B cell (primary cell): ENCODE measurements around the gene DGKB. TPM values are rescaled to one million over a fixed set of nuclear protein-coding genes. Genes with fewer than 3 reads are reported as not detected.

Source experiments
- ATAC-seq: fragments of 200-7000 bp; cut with Tn5 transposase; one replicate; pipeline ENCODE4 v1.10.0; 2021; ENCODE audit warnings: low read depth, mild to moderate bottlenecking, moderate number of reproducible peaks, moderate library complexity
- CTCF ChIA-PET: fragments of 350-600 bp; sonication (Branson Sonifier 250); formaldehyde crosslinking; loops from one replicate; lab custom pipeline; 2021; ENCODE audit warnings: antibody characterized with exemption, inconsistent platforms; lab: Charles Lee
- POLR2A ChIA-PET: fragments of 350-600 bp; sonication (Branson Sonifier 250); formaldehyde crosslinking; loops from one replicate; lab custom pipeline; 2021; ENCODE audit warnings: antibody characterized with exemption; lab: Charles Lee
- DNase-seq: peaks from one replicate; pipeline ENCODE4 v3.0.0; 2013
- H2AFZ ChIP-seq: 2 replicates; pipeline ENCODE4 v1.6.1; 2012; ENCODE audit warnings: mild to moderate bottlenecking, low read depth, low read length; ENCODE audit not compliant: insufficient read depth, poor library complexity, severe bottlenecking
- H3K27ac ChIP-seq, 2 donors: 1 replicate in 1 of 2; 2 replicates in 1 of 2; pipeline ENCODE4 v1.5.1; 2012 to 2013; ENCODE audit warnings: low read length in 2 of 2, mild to moderate bottlenecking in 2 of 2, moderate library complexity in 1 of 2
- H3K27me3 ChIP-seq, 4 experiments: fragments of 200-600 bp in 1 of 4; sonication (generic) in 1 of 4; replicated peaks in 1 of 4; 1 replicate in 2 of 4; 2 replicates in 2 of 4; pipeline versions ENCODE4 v1.6.1 to v1.7.0; 2013 to 2016; ENCODE audit warnings: low read length in 3 of 4, mild to moderate bottlenecking in 2 of 4, mixed read lengths in 1 of 4, moderate library complexity in 1 of 4; ENCODE audit not compliant: insufficient read depth in 4 of 4, control insufficient read depth in 3 of 4; ENCODE audit errors: control extremely low read depth in 1 of 4
- H3K36me3 ChIP-seq, 2 experiments: replicated peaks in 1 of 2; 1 replicate in 1 of 2; 2 replicates in 1 of 2; pipeline versions ENCODE4 v1.6.1 to v1.7.1; 2013; ENCODE audit warnings: low read length in 1 of 2; ENCODE audit not compliant: insufficient read depth in 2 of 2, control insufficient read depth in 1 of 2; ENCODE audit errors: control extremely low read depth in 1 of 2, extremely low read depth in 1 of 2
- H3K4me1 ChIP-seq, 2 donors: fragments of 200-600 bp in 1 of 2; sonication (generic) in 1 of 2; 1 replicate in 1 of 2; 2 replicates in 1 of 2; pipeline versions ENCODE4 v1.5.1 to v1.6.1; 2013 to 2017; ENCODE audit warnings: low read length in 2 of 2; ENCODE audit not compliant: control insufficient read depth in 2 of 2, insufficient read depth in 2 of 2
- H3K4me2 ChIP-seq: replicated peaks from 2 replicates; pipeline ENCODE3; 2012; ENCODE audit warnings: mild to moderate bottlenecking, low read depth, low read length; ENCODE audit not compliant: poor library complexity, severe bottlenecking
- H3K4me3 ChIP-seq, 5 experiments: fragments of 200-600 bp in 1 of 5; sonication (generic) in 1 of 5; 1 replicate in 3 of 5; 2 replicates in 2 of 5; pipeline versions ENCODE4 v1.5.1 to v1.7.0; 2011 to 2016; ENCODE audit warnings: low read length in 4 of 5, mild to moderate bottlenecking in 4 of 5, low read depth in 2 of 5, control low read depth in 1 of 5, moderate library complexity in 1 of 5; ENCODE audit not compliant: insufficient read depth in 1 of 5; ENCODE audit errors: control extremely low read depth in 1 of 5, extremely low read depth in 1 of 5
- H3K79me2 ChIP-seq: fragments of 200-600 bp; sonication (generic); one replicate; pipeline ENCODE4 v1.6.0; 2016; ENCODE audit warnings: low read length; ENCODE audit not compliant: control insufficient read depth, insufficient read depth
- H3K9ac ChIP-seq: fragments of 200-600 bp; sonication (generic); 2 replicates; pipeline ENCODE4 v1.6.1; 2017; ENCODE audit warnings: mild to moderate bottlenecking, low read length, moderate library complexity
- H3K9me3 ChIP-seq, 3 donors: one replicate each; pipeline versions ENCODE4 v1.6.1 to v1.7.1; 2013; ENCODE audit warnings: low read length in 2 of 3; ENCODE audit not compliant: control insufficient read depth in 2 of 3, insufficient read depth in 1 of 3; ENCODE audit errors: control extremely low read depth in 1 of 3
- H4K20me1 ChIP-seq: 2 replicates; pipeline ENCODE4 v1.6.0; 2012; ENCODE audit warnings: mild to moderate bottlenecking, low read length; ENCODE audit not compliant: insufficient read depth, control insufficient read depth, poor library complexity, severe bottlenecking
- H3K27ac Mint-ChIP-seq: one replicate; pipeline ENCODE4 v1.8.0; 2021; ENCODE audit warnings: mixed read lengths
- H3K27me3 Mint-ChIP-seq: one replicate; pipeline ENCODE4 v1.8.0; 2021; ENCODE audit warnings: mixed read lengths
- H3K4me1 Mint-ChIP-seq: one replicate; pipeline ENCODE4 v1.8.0; 2021; ENCODE audit warnings: mixed read lengths
- H3K4me3 Mint-ChIP-seq: one replicate; pipeline ENCODE4 v1.8.0; 2021; ENCODE audit warnings: mixed read lengths
- H3K9me3 Mint-ChIP-seq: one replicate; pipeline ENCODE4 v1.8.0; 2022; ENCODE audit warnings: mixed read lengths; ENCODE audit not compliant: insufficient read depth
- EZH2 ChIP-seq: IDR thresholded peaks from 2 replicates; pipeline ENCODE4 v1.6.1; 2012; ENCODE audit warnings: borderline replicate concordance, low read depth, mild to moderate bottlenecking, moderate library complexity, low read length; ENCODE audit not compliant: insufficient read depth, poor library complexity, severe bottlenecking
- WGBS: methylation state at CpG from one replicate; pipeline ENCODE4 v1.1.5; 2013; ENCODE audit warnings: missing lambda C conversion rate; ENCODE audit not compliant: insufficient coverage; 5-methylcytosine and 5-hydroxymethylcytosine counted together
- intact Hi-C: fragments of 100-400 bp; cut with micrococcal nuclease; formaldehyde crosslinking; loops from one replicate; pipeline ENCODE4 v1.10.0; 2022
- polyA plus RNA-seq: library from polyadenylated mRNA; depleted of rRNA; stranded (reverse); fragments of >200 nt; gene quantifications from 2 replicates; pipeline ENCODE4 v1.2.3, GENCODE V29; 2012
- total RNA-seq, 2 donors: library from RNA; stranded (reverse); fragments of 120-200 nt in 1 of 2; gene quantifications; 1 replicate in 1 of 2; 2 replicates in 1 of 2; pipeline versions ENCODE4 v1.2.3 to v1.2.4, GENCODE V29; 2013 to 2022
- TF ChIP-seq, protein P1 (sequence below): fragments of 200-600 bp; IDR thresholded peaks from one replicate; pipeline ENCODE4 v1.8.0; 2022; ENCODE audit warnings: antibody characterized with exemption, mild to moderate bottlenecking

The DGKB gene
- total and polyA plus RNA-seq, 2 donors (not counting 1 experiment from before 2014, with no cell fraction given), result not detected

DNA sequence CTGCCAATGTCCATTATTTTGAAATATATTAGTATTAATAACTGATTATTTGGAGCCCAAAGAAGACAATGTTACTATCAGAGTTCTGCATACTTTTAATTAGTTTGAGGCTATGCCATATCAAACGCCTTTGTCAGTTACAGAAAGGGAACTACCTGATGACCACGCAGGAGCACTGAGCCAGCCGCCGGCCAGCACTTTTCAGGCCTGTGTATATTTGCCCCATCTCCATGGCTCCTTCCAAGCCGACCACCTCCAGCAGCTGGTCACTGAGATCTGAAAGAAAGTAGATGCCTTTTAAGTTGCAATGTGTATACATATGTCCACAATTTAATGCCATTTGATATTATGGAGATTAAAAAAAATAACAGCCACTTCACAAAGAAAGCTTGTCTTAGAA lies 724.7 kb downstream of the DGKB start:
- CTCF ChIA-PET, result no interaction called here
- POLR2A ChIA-PET, result no interaction called here
- intact Hi-C loops, result no loop called here

DNA sequence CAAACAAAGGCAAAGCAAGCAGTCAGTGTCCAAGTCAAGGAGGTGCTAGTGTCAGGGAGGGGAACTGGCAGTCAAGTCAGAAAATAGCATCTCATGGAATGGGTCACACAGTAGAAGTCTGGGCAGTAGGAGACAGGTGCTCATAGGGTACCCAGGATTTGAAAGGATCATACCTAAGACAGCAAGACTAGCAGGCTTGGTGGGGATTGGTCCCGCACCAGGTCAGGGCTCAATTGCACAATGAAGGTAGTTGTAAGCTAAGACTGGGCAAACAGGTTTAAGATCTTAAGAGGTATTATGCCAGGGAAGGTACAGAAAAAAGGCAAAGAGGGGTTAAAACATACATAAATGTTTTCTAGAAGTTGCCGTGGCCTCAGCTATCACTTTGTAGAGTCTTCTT lies 731.7 kb downstream of the DGKB start:
- H2AFZ ChIP-seq, result no peak overlapping the region
- ChIA-PET CTCF (no interaction called here), POLR2A (no interaction called here)
- no peak overlapping the region for H3K4me2 ChIP-seq
- no peaks in the 10 kb centered on the region for H3K27me3 ChIP-seq
- no peak for ATAC-seq
- H3K4me3 Mint-ChIP-seq, result no peak overlapping the region
- H3K4me1 Mint-ChIP-seq, result no peaks in the 10 kb centered on the region
- no peak overlapping the region for H3K27ac ChIP-seq
- no peaks in the 10 kb centered on the region for H3K27me3 Mint-ChIP-seq
- H3K9me3 Mint-ChIP-seq, result peaks cover 13% of the 10 kb centered on the region
- DNase-seq, result no peak
- TF ChIP-seq, protein P1, sequence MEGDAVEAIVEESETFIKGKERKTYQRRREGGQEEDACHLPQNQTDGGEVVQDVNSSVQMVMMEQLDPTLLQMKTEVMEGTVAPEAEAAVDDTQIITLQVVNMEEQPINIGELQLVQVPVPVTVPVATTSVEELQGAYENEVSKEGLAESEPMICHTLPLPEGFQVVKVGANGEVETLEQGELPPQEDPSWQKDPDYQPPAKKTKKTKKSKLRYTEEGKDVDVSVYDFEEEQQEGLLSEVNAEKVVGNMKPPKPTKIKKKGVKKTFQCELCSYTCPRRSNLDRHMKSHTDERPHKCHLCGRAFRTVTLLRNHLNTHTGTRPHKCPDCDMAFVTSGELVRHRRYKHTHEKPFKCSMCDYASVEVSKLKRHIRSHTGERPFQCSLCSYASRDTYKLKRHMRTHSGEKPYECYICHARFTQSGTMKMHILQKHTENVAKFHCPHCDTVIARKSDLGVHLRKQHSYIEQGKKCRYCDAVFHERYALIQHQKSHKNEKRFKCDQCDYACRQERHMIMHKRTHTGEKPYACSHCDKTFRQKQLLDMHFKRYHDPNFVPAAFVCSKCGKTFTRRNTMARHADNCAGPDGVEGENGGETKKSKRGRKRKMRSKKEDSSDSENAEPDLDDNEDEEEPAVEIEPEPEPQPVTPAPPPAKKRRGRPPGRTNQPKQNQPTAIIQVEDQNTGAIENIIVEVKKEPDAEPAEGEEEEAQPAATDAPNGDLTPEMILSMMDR, result no peak
- no peak for TF ChIP-seq EZH2
- WGBS, result 89% methylated on average over 1 of the region's 2 CpGs
- H3K36me3 ChIP-seq, result no peaks in the 10 kb centered on the region
- no peak overlapping the region for H3K4me3 ChIP-seq
- H3K79me2 ChIP-seq, result no peaks in the 10 kb centered on the region
- no peaks in the 10 kb centered on the region for H3K4me1 ChIP-seq
- no peak overlapping the region for H3K27ac Mint-ChIP-seq
- peaks cover 0 to 4% (median 0%) of the 10 kb centered on the region in 3 donors for H3K9me3 ChIP-seq
- H4K20me1 ChIP-seq, result no peaks in the 10 kb centered on the region
- intact Hi-C loops, result no loop called here
- no peak overlapping the region for H3K9ac ChIP-seq

More for the DNA sequence above, 724.7 kb downstream of the DGKB start:
- 98% methylated on average over 4 of the region's 5 CpGs for whole genome bisulfite sequencing
- H3K27ac Mint-ChIP-seq, result no peak overlapping the region
- no peak overlapping the region for H3K27ac ChIP-seq
- ATAC-seq (no peak), DNase-seq (no peak)
- no peaks in the 10 kb centered on the region for H3K9me3 ChIP-seq
- no peaks in the 10 kb centered on the region for H3K4me1 ChIP-seq
- no peaks in the 10 kb centered on the region for H3K4me1 Mint-ChIP-seq
- TF ChIP-seq, protein P1, result no peak
- TF ChIP-seq EZH2, result no peak
- no peaks in the 10 kb centered on the region for H3K27me3 ChIP-seq
- no peak overlapping the region for H2AFZ ChIP-seq
- H3K79me2 ChIP-seq, result no peaks in the 10 kb centered on the region
- H3K9ac ChIP-seq, result no peak overlapping the region
- H3K4me3 Mint-ChIP-seq, result no peak overlapping the region
- H4K20me1 ChIP-seq, result no peaks in the 10 kb centered on the region
- H3K4me2 ChIP-seq, result no peak overlapping the region
- no peaks in the 10 kb centered on the region for H3K9me3 Mint-ChIP-seq
- H3K27me3 Mint-ChIP-seq, result no peaks in the 10 kb centered on the region
- no peak overlapping the region for H3K4me3 ChIP-seq
- no peaks in the 10 kb centered on the region for H3K36me3 ChIP-seq
